HG03095 (cell line): ENCODE measurements around the gene MYL4.
"Not testable (repeated sequence)": the region's sequence is repeated elsewhere in the genome, so short reads cannot be mapped to it uniquely, and the experiment has no call there.

ENCODE experiments used
- ATAC-seq: cut with Tn5 transposase; IDR thresholded peaks from one replicate; pipeline ENCODE4 v1.9.1; 2021; ENCODE audit warnings: moderate library complexity; ENCODE audit not compliant: unreplicated experiment

MYL4 gene

DNA sequence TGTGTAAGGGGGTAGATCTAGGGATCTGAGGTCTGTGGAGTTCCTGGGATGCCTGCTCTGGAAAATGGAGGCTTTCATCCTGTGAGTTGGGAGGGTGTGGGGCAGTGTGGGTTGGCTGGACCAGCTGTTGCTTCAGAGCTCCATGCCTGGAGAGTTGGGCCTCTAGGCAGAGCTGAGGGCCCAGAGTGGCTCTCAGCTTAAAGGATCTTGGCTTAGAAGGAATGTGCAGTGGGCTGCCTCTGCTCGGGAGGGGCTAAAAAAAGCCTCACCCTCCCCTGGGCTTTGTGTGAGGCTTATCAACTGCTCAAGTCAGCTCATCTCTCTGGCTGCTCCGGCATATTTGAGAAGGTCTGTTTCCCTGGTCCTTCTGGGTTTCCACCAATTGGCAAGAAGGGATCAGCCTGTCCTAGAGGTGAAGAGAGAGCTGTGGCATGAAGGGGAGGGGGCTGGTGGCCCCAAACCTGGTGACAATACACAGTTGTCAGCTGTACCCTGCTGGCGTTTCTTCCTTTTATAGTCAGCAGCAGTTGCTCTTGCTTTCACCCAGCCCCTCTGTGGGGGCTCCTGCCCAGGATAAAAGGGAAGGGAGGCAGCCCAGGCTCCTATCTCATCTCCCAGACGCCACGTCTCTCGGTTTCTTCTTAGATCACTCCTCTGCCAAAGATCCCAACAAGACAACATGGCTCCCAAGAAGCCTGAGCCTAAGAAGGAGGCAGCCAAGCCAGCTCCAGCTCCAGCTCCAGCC lies at the start of gene MYL4:
MYL4 (plus strand) TSS at position 605 of the 745 bp plus-strand sequence; CDS start at position 680, 75 bp downstream.
- ATAC-seq, result no peak

DNA sequence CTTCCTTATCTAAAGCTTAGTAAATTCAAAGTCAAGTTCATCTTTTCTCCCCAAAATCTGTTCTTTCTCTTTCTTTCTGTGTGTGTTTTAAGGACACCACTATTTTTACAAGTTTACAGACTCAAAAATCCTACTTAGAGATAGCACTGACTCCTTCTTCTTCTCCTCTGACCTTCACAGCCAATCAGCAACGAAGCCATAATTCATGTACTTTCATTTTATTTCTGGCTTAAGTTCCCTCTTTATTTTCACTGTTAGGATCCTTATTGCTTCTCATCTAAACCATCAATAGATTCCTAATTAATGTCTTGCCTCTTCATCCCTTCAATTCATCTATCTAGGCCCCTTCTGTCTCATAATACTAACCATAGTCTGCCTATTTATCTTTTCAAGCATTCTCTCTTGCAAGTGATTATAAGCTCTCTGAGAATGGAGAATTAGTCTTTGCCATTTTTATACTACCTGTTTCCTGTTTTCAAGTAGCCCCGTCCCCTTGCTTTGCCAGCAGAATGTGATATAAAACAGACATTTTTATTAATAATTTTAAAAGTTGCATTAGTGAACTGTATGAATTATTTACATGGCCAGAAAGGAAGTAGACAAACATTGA lies 47.0 kb upstream of the MYL4 start:
- ATAC-seq, result no peak

DNA sequence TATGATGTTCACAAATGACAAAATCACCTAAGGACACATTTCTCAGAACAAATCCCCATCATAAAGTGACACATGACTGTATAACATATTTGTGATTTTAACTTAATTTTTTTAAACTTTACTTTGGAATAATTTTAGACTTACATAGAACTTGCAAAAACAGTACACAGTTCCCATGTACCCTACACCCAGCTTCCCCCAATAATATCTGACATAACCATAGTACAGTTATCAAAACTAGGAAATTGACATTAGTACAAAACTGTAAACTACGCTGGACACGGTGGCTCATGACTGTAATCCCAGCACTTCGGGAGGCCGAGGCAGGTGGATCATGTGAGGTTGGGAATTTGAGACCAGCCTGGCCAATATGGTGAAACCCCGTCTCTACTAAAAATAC lies 44.9 kb upstream of the MYL4 start:
- ATAC-seq, result no peak

DNA sequence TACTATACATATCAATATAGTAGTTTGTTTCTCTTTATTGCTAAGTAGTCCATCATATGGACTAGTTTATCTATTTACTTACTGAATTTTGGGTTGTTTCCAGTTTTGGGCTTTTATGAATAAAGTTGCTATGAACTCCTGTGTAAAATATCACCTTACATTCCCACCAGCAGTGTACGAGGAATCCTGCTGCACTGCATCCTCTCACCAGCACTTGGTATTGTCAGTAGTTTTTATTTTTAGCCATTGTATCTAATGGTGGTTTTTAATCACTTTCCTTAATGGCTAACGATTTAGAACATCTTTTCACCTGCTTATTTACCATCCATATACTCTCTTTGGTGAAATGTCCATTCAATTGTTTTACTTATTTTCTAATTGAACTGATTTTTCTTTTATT lies 44.0 kb upstream of the MYL4 start:
- no peak for ATAC-seq

DNA sequence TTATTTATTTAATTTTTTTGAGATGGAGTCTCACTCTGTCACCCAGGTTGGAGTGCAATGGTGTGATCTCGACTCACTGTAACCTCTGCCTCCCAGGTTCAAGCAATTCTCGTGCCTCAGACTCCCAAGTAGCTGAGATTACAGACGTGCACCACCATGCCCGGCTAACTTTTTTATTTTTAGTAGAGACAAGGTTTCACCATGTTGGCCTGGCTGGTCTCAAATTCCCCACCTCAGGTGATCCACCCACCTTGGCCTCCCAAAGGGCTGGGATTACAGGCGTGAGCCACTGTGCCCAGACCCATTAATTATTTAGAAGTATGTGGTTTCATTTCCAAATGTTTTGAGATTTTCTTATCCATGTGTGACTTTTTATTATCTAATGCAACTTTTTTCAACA lies 42.3 kb upstream of the MYL4 start:
- ATAC-seq, result not testable (repeated sequence)

DNA sequence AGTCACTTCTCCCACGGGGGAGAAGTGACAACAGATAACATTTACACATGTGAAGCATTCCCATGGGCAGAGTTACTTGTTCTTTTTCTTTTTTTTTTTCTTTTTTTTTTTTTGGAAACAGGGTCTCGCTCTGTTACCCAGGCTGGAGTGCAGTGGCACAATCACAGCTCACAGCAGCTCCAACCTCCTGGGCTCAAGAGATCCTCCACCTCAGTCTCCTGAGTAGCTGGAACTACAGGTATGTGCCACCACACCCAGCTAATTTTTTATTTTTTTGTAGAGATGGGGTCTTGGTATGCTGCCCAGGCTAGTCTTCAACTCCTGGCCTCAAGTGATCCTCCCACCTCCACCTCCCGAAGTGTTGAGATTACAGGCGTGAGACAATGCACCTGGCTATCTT lies 40.3 kb upstream of the MYL4 start:
- not testable (repeated sequence) for ATAC-seq

DNA sequence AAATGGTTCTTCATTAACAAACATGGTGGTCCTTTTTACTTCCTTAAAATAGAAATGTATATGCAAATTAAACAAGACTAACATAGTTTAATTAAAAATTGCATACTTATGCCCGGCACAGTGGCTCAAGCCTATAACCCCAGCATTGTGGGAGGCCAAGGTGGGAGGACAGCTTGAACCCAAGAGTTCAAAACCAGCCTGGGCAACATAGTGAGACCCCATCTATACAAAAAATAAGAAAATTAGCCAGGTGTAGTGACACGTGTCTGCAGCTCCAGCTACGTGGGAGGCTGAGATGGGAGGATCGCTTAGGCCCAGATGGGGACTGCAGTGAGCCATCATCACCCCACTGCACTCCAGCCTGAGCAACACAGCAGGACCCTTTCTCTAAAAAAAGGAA lies 38.4 kb upstream of the MYL4 start:
- no peak for ATAC-seq

DNA sequence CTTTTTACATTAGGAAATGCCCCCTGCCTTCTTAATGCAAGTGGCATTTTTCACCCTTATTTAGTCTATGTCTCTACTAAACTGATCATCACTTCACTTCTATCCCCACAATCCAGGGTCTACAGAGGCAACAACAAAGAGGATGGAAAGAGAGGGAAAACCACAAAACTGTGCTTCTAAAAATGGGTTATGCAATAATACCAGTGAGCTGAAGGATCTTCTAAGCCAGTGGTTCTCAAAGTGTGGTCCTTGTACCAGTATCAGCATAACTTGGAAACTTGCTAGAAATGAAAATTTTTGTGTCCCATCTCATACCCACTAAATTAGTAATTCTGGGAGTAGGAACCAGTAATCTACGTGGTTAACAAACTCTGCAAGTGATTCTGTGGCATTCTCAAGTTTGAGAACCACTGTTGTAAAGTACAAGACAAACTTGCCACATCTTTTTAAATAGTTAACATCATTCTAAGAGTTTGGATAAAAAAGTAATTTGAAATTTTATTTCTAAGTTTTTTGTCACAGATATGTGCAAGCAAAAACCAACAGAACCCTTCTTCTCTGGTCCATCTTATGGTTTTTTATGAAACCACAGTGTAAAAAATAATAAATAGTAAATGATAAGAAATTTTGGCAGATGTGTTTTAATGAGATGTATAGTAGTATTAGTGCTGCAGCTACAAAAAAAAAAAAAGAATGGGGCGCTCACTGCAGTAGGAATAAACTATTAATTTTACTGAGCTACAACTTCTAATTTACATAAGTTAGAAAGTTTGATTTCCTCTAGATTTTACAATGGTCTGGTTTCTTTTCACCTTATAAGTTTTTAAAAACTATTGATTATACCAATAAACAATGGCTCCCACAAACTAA lies 36.2 kb upstream of the MYL4 start:
- no peak for ATAC-seq

DNA sequence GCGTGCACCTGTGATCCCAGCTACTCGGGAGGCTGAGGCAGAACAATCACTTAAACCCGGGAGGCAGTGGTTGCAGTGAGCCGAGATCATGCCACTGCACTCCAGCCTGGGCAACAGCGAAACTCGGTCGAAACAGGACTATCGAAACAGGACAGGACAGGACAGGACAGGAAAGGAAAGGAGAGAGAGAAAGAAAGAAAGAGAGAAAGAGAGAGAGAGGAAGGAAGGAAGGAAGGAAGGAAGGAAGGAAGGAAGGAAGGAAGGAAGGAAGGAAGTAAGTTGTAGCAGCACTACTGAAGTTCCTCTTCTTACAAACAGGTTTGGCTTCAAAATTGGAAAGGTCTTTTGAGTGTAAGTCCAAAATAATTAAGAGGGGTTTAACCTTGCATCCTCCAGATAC lies 34.3 kb upstream of the MYL4 start:
- not testable (repeated sequence) for ATAC-seq

DNA sequence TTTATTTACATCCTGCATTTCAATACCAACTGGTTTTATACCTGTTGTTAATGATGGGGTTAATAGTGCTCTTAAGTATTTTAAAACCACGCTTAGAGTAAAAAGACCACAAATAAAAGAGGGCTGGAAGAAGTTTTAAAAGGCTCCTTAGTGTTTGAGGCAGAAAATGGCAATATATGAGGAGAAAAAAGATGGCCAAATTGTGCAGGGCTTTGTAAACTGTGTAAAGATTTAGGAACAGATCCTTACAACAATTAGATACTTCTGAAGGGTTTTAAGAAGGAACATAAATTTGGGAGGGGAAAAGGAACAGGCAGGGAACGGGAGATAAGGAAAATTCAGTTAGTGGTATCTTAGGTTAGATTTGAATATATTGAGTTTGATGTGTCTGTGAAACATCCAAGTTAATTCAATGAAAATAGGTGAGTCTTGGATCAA lies 32.7 kb upstream of the MYL4 start:
- no peak for ATAC-seq

DNA sequence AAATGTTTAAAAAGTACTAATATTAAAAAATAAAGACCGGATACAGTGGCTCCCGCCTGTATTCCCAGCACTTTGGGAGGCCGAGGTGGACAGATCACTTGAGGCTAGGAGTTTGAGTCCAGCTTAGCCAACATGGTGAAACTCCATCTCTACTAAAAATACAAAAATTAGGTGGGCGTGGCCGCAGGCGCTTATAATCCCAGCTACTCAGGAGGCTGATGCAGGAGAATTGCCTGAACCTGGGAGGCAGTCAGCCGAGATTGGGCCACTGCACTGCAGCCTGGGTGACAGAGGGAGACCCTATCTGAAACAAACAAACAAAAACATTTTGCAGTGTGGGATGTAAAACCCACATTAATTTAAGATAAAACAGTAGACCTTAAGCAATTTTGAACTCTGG lies 31.9 kb upstream of the MYL4 start:
- ATAC-seq, result no peak

DNA sequence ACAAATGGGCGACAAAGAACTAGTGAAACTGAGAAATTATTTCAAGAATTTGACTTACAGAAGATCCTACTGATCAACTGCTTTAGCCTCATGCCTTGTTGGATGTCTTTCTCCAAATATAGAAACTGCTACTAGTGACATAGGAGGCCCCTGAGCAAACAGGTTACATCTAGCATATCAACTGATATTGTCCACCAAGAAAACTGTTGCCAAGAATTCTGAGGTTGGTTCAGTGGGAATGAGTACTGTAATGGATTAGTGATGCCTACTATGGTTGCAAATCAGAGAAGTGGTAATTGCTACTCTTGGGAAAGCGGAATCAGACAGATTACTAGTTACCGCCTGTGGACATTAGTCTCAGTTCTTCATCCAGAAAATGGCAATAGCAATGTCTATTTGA lies 30.0 kb upstream of the MYL4 start:
- ATAC-seq, result no peak

DNA sequence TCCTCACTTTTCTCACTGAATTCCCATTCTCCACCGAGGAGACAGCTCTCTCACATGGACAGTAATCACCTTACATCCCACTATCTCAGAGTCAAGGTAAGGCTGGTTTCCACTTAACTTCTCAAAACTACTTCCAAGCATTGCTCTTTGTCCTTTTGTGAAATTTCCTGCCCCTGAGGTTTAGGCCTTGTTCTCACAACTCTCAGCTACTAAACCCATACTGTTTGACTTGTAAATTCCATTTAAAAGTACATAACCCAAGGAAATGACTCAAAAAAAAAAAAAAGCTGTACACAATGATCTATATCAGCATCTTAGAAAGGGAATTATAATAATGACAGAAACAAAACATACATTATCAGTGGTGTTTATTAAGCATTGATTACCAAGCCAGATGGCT lies 28.8 kb upstream of the MYL4 start:
- no peak for ATAC-seq

DNA sequence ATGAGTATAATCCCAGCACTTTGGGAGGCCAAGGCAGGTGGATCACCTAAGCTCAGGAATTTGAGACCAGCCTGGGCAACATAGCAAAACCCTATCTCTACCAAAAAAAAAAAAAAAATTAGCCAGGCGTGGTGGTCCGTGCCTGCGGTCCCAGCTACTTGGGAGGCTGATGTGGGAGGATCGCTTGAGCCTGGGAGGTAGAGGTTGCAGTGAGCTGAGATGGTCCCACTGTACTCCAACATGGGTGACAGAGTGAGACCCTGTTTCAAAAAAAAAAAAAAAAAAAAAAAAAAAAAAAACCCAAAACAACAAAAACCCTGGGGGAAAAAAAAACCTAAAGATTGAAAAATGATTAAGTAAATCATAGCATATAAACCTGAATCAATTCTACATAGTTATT lies 28.2 kb upstream of the MYL4 start:
- not testable (repeated sequence) for ATAC-seq

DNA sequence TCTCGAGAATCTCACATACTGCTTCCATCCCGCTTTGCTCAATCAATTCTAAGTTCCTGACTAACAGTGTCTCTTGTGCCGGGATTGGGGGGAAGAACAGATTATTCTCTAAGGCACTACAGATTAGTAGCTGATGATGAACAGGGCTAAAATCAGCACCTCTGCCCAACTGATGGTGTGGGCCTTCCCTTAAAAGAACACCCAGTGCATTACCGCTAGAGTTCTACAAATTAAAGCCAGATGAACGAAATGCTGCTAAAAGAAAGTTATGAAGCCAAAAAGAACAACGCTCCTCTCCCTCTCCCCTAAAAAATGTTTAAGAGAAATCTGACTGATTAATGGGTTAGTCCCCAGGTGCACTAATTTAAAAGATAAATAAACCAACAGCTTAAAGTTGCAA lies 24.5 kb upstream of the MYL4 start:
- ATAC-seq, result no peak

DNA sequence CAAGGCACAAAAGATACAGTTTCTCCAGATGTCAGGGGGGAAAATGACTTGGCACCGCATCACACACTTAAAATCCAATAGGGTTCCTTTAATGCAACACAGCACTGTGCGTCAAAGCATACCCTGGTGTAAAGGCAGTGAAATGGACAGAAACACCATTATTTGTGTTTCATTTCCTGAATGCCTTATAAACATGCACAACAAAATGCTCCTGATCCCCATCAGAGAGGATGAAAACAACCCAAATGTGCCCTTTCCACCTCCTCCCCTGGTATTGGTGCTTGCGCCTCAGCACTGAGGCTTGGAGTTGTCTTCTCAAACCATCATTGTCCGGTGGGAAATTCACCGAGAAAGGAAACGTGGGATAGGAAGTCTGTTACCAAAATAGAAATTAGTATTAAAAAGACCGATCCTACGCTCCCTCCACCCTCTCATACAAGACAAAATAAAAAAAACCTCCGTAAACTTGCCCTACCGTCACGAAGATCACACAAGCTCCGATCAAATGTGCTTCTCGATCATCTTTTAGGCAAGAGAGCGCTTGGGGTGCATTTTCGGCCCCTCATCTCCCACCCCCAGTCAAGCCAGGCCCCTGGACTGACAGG lies 20.8 kb upstream of the MYL4 start:
- ATAC-seq, result no peak

DNA sequence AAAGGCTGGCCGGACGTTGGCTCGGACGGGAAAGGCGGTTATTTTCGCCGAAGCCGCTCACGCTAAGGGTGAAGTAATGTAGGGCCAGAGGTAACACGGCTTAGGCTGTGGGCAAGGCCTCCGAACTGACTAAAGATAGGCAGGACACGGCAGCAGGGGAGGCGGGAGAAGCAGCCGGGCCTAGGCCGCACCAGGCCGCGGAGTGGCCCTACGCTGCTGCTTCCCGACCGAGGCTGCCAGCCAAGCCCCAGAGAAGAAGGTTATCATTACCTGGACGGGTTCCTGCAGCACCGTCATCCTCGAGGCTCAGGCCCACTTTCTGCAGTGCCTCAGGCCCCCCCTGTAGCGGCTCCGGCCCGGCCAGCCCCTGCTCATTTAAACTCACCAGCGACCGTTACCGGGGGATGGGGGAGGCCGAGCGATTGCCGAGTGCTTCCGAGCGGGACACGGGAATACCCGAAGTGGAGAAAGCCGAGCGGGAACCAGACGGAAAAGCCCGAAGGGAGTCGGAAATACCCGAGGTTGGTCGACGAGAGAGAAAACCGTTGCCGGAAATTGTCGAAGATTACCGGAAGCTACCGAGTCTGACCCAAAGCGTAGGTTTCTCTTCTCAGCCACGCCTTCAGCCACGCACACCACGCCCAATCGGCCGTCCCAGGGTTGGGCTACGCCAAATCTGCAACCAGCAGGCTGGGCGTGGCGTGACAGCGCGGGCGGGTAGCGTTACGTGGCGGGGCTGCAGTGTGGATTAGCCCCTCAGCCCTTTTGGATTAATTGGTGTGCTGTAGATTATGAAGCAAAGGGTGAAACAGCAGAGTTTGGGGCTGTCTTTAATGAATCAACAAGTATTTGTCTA lies 20.0 kb upstream of the MYL4 start, which contains the start of gene CDC27:
CDC27 (minus strand) TSS at position 420 of the 856 bp plus-strand sequence; CDS start at position 297, 123 bp downstream.
- ATAC-seq, result peak; percentile 84

DNA sequence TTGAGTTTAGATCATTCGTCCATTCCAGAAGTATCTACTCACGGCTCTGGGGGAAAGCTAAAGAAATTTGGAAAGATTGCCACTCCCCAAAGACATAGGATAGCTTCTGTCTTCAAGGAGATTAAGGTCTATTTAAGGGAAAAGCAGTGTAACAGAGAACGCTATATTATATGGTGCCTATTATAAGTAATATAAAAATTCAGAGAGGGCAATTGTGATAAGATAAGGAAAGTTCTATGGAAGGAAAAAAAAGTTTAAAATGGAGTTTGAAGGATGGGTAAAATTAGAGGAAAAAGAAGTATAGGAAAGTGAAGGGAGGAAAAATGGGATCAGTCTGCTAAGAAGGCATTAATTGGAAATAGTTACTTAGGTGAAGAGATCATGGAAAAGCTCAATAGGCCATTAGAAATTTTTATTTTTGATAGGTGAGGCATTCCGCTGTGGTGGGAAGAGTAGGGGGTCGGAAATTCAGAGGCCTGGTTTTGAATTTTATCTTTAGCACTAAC lies 19.4 kb upstream of the MYL4 start:
- no peak for ATAC-seq

DNA sequence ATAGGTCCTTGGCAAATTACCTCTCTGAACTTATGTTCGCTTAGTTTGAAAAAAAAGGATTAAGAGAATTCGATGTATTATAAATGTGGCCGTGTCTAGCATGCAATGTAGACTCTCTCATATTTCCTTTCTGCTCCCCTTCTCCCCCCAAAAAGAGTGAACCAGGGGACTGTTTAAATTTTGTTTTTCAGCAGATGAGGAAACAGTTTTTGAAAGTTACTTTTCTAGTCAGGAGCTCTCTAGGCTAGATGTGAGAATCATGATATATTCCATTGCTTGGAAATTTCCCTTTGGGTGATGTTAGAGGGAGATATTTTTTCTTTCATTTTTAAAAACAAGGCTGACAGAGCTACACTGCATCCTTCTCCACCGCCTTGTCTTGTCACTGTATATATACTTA lies 18.9 kb upstream of the MYL4 start:
- ATAC-seq, result no peak

DNA sequence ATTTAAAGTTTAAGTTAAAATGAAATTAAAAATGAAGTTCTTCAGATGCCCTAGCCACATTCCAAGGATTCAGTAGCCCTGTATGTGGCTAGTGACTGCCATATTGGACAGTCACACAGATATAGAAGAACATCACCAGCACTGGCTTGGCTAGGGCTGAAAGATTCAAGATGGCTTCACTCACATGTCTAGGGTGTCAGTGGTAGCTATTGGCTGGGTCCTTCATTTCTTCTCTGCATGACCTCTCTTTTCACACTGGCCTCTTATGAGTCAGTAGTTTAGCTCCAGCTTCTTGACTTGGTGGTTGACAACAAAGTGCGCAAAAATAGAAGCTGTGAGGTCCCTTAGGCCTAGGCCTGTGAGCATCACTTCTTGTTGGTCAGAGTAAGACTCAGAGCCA lies 18.4 kb upstream of the MYL4 start:
- no peak for ATAC-seq
